Dendritic cell treated with granulocyte-macrophage colony-stimulating factor and Interleukin-4, amounts not matched to agents 40 ng/mL and 50 ng/mL, for 4 days (primary cell): ENCODE measurements around the gene AMIGO2.
"Not testable (repeated sequence)": the region's sequence is repeated elsewhere in the genome, so short reads cannot be mapped to it uniquely, and the experiment has no call there.

Experiments
- H3K27ac Mint-ChIP-seq: one replicate; pipeline ENCODE4 v1.8.0; 2022; ENCODE audit warnings: mild to moderate bottlenecking, mixed read lengths
- H3K27me3 Mint-ChIP-seq: one replicate; pipeline ENCODE4 v1.8.0; 2022; ENCODE audit warnings: mild to moderate bottlenecking, mixed read lengths
- H3K36me3 Mint-ChIP-seq: one replicate; pipeline ENCODE4 v1.8.0; 2022; ENCODE audit warnings: low read depth, mixed read lengths
- H3K4me1 Mint-ChIP-seq: one replicate; pipeline ENCODE4 v1.8.0; 2022; ENCODE audit warnings: low read depth, mixed read lengths
- H3K4me3 Mint-ChIP-seq: one replicate; pipeline ENCODE4 v1.8.0; 2022; ENCODE audit warnings: mild to moderate bottlenecking, moderate library complexity, mixed read lengths
- H3K9me3 Mint-ChIP-seq: one replicate; pipeline ENCODE4 v1.8.0; 2022; ENCODE audit warnings: mixed read lengths
- intact Hi-C: fragments of 100-400 bp; cut with micrococcal nuclease; formaldehyde crosslinking; loops from one replicate; pipeline ENCODE4 v1.15.0; 2022

AMIGO2 gene

DNA sequence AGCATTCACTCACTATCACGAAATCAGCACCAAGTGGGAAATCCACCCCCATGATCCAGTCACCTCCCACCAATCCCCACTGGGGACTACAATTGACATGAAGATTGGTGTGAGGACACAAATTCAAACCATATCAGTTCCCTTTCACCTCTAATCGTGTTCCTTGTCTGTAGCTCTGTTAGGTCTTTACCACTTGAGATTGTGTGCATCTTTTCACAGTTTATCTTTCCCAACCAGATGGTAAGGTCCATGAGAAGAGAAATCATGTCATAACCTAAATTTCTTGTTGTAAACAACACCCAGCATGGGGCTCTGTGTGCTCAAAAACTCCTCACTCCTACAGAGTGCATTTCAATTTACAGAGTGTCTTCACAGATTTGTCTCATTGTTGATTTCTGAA, 27.5 kb downstream of the AMIGO2 start:
- intact Hi-C loops = no loop called here
- H3K9me3 Mint-ChIP-seq = peaks cover 23% of the 10 kb centered on the region
- peaks cover 16% of the 10 kb centered on the region for H3K4me1 Mint-ChIP-seq
- no peaks in the 10 kb centered on the region for H3K27me3 Mint-ChIP-seq
- no peak overlapping the region for H3K27ac Mint-ChIP-seq
- no peak overlapping the region for H3K4me3 Mint-ChIP-seq
- H3K36me3 Mint-ChIP-seq = peaks cover 11% of the 10 kb centered on the region

DNA sequence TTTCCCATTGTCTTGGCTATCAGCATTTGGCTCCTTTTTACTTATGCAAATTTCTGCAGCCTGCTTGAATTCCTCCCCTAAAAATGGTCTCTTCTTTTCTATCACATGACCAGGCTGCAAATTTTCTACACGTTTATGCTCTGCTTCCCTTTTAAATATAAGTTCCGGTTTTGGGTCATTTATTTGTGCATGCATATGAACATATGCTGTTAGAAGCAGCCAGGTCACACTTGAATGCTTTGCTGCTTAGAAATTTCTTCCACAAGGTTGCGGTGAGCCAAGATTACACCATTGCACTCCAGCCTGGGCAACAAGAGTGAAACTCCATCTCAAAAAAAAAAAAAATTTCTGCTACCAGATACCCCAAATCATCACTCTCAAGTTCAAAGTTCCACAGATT, 28.5 kb downstream of the AMIGO2 start:
- Mint-ChIP-seq H3K9me3 (peaks cover 17% of the 10 kb centered on the region), H3K4me1 (peaks cover 12% of the 10 kb centered on the region)
- H3K27me3 Mint-ChIP-seq, H3K36me3 Mint-ChIP-seq, H3K4me3 Mint-ChIP-seq, H3K27ac Mint-ChIP-seq, intact Hi-C loops: not testable (repeated sequence)

DNA sequence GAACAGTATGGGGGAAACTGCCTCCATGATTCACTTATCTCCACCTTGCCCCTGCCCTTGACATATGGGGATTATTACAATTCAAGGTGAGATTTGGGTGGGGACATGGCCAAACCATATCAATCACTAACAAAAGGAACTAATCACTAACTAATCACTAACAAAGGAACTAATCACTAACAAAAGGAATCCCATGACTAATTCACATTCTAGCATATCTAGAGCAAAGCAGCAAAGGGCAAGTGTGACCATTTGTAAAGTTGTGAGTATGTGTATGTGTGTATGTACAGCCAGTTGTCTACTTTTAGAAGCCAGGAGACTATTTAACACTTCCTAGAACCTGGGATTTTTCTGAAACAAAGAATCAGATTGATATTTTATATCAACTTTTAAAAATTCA, 31.2 kb downstream of the AMIGO2 start:
- H3K4me1 Mint-ChIP-seq = peaks cover 7% of the 10 kb centered on the region

DNA sequence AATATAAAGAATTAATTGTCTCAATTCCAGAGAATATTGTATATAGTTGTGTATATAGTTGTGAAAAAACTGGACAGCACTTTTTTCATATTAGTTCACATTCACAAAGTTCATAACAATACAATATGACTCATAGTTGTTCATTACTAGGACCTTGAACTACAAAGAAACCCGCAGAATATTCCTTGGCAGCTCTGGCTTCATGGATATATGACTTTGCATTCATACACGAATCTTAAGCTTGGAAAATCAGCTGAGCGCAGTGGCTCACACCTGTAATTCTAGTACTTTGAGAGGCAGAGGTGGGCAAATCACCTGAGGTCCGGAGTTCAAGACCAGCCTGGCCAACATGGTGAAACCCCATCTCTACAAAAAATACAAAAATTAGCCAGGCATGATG, 38.4 kb downstream of the AMIGO2 start:
- no peak overlapping the region for H3K27ac Mint-ChIP-seq
- no peaks in the 10 kb centered on the region for H3K9me3 Mint-ChIP-seq
- no peaks in the 10 kb centered on the region for H3K36me3 Mint-ChIP-seq
- intact Hi-C loops = no loop called here
- H3K27me3 Mint-ChIP-seq = no peaks in the 10 kb centered on the region
- H3K4me3 Mint-ChIP-seq = no peak overlapping the region
- H3K4me1 Mint-ChIP-seq = peaks cover 18% of the 10 kb centered on the region

More for the DNA sequence above, 31.2 kb downstream of the AMIGO2 start:
- H3K36me3 Mint-ChIP-seq = peaks cover 5% of the 10 kb centered on the region
- H3K4me3 Mint-ChIP-seq = no peak overlapping the region
- H3K27me3 Mint-ChIP-seq = no peaks in the 10 kb centered on the region
- intact Hi-C loops = no loop called here
- no peak overlapping the region for H3K27ac Mint-ChIP-seq
- H3K9me3 Mint-ChIP-seq = peaks cover 14% of the 10 kb centered on the region

DNA sequence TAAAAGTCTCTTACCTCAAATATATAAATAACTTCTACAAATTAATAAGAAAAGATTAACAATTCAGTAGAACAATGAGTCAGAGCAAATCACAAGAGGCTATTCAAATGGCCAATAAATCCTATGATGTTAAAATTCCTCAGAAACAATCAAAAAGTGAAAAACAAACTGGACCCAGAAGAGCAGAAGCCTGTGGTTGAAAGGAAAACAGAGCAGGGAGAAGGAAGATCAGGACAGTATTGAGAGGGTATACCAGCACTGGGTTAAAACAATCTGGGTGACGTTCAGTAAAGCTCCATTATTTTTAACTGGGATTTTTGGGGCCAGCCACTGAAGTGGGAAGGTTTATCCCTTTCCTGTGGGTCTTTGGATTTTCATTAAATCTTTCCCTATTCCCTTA, 40.0 kb downstream of the AMIGO2 start:
- H3K9me3 Mint-ChIP-seq = no peaks in the 10 kb centered on the region
- H3K4me3 Mint-ChIP-seq = no peak overlapping the region
- no peak overlapping the region for H3K27ac Mint-ChIP-seq
- intact Hi-C loops = no loop called here
- H3K27me3 Mint-ChIP-seq = no peaks in the 10 kb centered on the region
- peaks cover 24% of the 10 kb centered on the region for H3K4me1 Mint-ChIP-seq
- no peaks in the 10 kb centered on the region for H3K36me3 Mint-ChIP-seq

DNA sequence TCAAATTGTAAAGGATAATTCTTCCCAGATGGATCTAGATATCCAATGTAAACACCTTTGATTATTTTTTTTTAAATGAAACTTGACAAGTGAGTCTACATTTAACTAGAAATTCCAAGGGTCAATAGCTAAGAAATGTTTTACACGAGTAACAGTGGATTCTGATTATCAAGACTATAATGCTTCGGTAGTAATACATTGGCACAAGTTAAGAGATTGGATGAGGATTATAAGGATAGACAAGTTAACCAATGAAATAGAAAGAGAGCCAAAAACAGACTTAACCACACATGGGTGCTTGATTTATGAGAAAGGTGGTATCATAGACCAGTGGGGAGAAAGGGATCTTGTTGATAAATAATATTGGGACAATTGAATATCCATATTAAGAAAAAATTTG, 40.7 kb downstream of the AMIGO2 start:
- peaks cover 24% of the 10 kb centered on the region for H3K4me1 Mint-ChIP-seq
- no peaks in the 10 kb centered on the region for H3K9me3 Mint-ChIP-seq
- intact Hi-C loops = no loop called here
- H3K27me3 Mint-ChIP-seq = no peaks in the 10 kb centered on the region
- H3K4me3 Mint-ChIP-seq = no peak overlapping the region
- no peaks in the 10 kb centered on the region for H3K36me3 Mint-ChIP-seq
- H3K27ac Mint-ChIP-seq = no peak overlapping the region

DNA sequence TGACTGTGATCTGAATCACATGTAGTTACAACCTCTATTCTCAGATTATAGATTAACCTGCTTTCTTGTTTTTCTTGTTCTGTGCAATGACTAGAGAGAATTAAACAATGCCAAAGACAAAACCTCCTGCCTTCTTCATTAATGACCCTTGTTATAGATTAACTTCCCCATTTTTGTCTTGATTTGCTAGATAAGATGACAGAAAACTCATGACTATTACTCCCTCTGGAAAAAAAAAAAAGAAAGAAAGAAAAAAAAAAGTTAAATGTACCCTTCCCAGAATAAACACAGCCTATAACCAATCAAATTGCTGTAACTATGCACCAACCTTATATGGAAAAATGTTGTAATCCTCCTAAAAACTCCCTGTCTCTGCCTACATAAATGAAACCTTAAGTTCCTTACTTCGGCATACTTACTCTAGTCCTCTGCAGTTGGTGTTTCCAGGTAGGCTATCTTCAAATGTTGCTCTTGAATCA, 41.5 kb downstream of the AMIGO2 start:
- H3K4me1 Mint-ChIP-seq = peaks cover 24% of the 10 kb centered on the region
- no peaks in the 10 kb centered on the region for H3K27me3 Mint-ChIP-seq
- H3K4me3 Mint-ChIP-seq = no peak overlapping the region
- H3K27ac Mint-ChIP-seq = no peak overlapping the region
- intact Hi-C loops = no loop called here
- H3K36me3 Mint-ChIP-seq = no peaks in the 10 kb centered on the region
- no peaks in the 10 kb centered on the region for H3K9me3 Mint-ChIP-seq

DNA sequence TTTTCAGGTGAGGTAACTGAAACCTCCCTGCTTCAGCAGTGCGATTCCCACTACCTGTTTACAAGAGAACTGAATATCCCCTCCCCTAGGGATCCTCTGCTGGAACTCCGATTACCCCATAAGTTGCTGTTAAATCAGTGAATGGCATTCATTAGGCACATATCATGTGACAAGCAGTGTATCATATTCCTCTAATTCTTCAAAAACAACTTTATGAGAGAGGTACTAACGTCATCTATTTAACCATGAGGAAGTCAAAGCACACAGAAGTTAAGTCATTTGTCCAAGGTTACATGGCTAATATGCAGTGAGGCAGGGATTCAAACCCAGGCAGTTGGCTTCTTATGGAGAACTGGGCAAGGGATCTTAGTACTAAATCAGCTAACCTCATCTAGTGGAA, 44.3 kb downstream of the AMIGO2 start:
- no peak overlapping the region for H3K4me3 Mint-ChIP-seq
- H3K36me3 Mint-ChIP-seq = no peaks in the 10 kb centered on the region
- no peak overlapping the region for H3K27ac Mint-ChIP-seq
- H3K27me3 Mint-ChIP-seq = peaks cover 2% of the 10 kb centered on the region
- H3K9me3 Mint-ChIP-seq = no peaks in the 10 kb centered on the region
- H3K4me1 Mint-ChIP-seq = peaks cover 24% of the 10 kb centered on the region
- intact Hi-C loops = no loop called here

DNA sequence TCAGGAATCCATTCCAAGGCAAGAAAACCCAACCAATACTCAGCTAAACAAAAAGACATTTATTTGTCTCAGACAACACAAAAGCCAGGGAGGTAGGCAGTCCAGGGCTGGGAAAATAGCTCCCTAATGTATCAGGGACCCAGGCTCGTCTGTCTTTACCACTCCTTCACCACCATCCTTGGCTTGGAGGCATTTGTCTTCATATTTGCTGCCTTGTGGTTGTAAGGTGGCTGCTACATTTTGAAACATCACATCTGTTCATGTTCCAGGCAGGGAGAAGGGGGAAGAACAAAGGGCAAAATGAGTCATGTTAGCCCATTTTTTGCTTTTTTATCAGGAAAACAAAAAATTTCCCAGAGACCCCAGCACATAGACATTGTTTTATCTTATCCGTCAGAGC, 45.1 kb downstream of the AMIGO2 start:
- no peaks in the 10 kb centered on the region for H3K36me3 Mint-ChIP-seq
- intact Hi-C loops = loop anchor here (5.0 kb wide), 2 partner anchors 273 to 653 kb away; no protein-coding TSS in a partner anchor
- H3K27me3 Mint-ChIP-seq = peaks cover 2% of the 10 kb centered on the region

DNA sequence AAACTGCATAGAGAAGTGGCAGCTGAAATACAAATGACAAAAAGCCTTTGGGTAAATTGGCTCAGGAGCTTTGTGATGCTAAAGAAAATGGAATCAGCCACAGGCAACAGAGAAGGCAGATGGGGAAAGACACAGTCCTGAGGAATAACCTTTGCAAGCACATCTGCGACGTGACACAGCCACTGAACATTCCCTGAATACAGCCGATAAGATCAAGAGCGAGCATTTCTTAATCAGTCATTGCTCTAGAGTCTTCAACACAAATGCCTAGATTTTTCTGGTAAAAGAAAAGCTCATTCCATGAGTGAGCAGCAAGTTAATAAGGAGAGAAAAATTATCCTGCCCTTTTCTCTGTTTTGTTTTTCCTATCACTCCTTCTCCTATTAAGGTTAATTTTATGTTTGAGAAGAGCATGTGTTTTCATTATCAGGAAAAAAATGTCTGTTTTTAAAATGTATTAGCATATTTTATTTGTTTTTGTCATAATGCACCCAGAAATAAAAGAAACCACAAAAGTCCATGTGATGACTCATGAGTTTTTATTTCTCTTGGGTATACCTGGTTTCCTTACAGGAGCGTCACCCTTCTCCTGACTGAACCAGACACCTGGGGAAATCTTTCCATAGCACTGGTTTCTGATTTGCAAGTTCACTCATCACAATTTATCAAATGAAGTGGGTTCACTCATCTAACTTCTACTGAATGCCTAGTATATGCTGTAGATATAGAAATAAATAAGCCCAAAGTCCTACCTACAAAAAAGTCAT, 45.8 kb downstream of the AMIGO2 start:
- peaks cover 2% of the 10 kb centered on the region for H3K27me3 Mint-ChIP-seq
- no peak overlapping the region for H3K27ac Mint-ChIP-seq
- no peaks in the 10 kb centered on the region for H3K9me3 Mint-ChIP-seq
- no peaks in the 10 kb centered on the region for H3K36me3 Mint-ChIP-seq
- intact Hi-C loops = loop anchor here (2.0 to 5.0 kb wide), 4 partner anchors 37 to 653 kb away; no protein-coding TSS in a partner anchor
- no peak overlapping the region for H3K4me3 Mint-ChIP-seq
- peaks cover 16% of the 10 kb centered on the region for H3K4me1 Mint-ChIP-seq

More for the DNA sequence above, 45.1 kb downstream of the AMIGO2 start:
- Mint-ChIP-seq H3K27ac (no peak overlapping the region), H3K9me3 (no peaks in the 10 kb centered on the region), H3K4me3 (no peak overlapping the region), H3K4me1 (peaks cover 18% of the 10 kb centered on the region)

DNA sequence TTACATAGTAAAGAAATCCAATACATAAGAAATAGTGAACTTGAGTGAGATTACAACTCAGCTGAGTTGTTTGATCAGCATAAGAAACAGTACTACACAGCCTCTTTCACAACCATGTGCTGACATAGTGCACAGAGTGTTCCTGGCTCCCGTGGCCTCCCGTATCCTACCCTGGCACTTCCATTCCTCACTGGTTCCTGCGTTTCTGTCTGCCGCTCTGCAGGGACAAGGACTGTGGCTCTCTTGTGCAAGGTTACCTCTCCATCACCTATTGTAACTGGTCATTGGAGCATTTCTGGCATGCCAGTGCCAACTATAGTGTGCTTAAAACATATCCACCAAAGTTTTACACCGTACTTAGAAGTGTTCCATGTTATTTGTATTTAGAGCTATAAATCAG, 46.7 kb downstream of the AMIGO2 start:
- Mint-ChIP-seq H3K27me3 (peaks cover 2% of the 10 kb centered on the region), H3K4me1 (peaks cover 11% of the 10 kb centered on the region), H3K27ac (no peak overlapping the region), H3K4me3 (no peak overlapping the region), H3K36me3 (no peaks in the 10 kb centered on the region), H3K9me3 (no peaks in the 10 kb centered on the region)
- intact Hi-C loops = loop anchor here (2.0 to 5.0 kb wide), 4 partner anchors 38 to 654 kb away; no protein-coding TSS in a partner anchor

DNA sequence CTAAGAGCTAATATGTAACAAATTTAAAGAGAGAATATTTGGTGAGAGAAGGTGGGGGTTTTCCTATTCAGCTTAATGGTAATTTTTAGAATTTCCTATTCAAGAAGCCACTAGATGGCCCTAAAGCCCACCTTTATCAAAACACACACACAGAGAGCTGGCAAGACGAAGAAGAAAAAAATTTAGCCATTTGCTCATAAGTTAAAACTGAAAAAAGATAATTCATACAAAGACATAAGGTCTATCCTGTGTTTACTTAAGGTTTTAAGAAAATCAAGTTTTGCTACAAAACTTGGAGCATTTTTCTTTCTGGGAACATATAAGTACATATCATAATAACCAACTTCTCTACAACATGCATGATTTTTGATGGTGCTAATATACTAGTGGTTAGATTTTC, 47.1 kb downstream of the AMIGO2 start:
- H3K9me3 Mint-ChIP-seq = no peaks in the 10 kb centered on the region
- peaks cover 10% of the 10 kb centered on the region for H3K4me1 Mint-ChIP-seq
- intact Hi-C loops = loop anchor here (1.0 to 5.0 kb wide), 5 partner anchors 38 to 655 kb away; no protein-coding TSS in a partner anchor
- no peaks in the 10 kb centered on the region for H3K36me3 Mint-ChIP-seq
- H3K4me3 Mint-ChIP-seq = no peak overlapping the region
- H3K27me3 Mint-ChIP-seq = peaks cover 2% of the 10 kb centered on the region
- no peak overlapping the region for H3K27ac Mint-ChIP-seq

DNA sequence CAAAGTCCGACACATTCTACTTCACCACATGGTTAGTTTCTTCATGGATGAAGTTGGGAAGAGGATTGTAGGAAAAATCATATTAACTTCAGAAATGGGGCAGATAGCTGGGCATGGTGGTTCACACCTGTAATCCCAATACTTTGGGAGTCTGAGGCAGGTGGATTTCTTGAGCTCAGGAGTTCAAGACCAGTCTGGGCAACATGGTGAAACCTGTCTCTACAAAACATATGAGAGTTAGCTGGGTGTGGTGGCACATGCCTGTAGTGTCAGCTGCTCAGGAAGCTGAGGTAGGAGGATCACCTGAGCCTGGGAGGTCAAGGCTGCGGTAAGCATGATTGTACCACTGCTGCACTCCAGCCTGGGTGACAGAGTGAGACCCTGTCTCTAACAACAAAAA, 49.9 kb downstream of the AMIGO2 start:
- no peaks in the 10 kb centered on the region for H3K36me3 Mint-ChIP-seq
- no peak overlapping the region for H3K4me3 Mint-ChIP-seq
- no peaks in the 10 kb centered on the region for H3K4me1 Mint-ChIP-seq
- no peaks in the 10 kb centered on the region for H3K9me3 Mint-ChIP-seq
- intact Hi-C loops = loop anchor here (5.0 to 10.0 kb wide), 3 partner anchors 277 to 657 kb away; no protein-coding TSS in a partner anchor
- peaks cover 2% of the 10 kb centered on the region for H3K27me3 Mint-ChIP-seq
- H3K27ac Mint-ChIP-seq = no peak overlapping the region

DNA sequence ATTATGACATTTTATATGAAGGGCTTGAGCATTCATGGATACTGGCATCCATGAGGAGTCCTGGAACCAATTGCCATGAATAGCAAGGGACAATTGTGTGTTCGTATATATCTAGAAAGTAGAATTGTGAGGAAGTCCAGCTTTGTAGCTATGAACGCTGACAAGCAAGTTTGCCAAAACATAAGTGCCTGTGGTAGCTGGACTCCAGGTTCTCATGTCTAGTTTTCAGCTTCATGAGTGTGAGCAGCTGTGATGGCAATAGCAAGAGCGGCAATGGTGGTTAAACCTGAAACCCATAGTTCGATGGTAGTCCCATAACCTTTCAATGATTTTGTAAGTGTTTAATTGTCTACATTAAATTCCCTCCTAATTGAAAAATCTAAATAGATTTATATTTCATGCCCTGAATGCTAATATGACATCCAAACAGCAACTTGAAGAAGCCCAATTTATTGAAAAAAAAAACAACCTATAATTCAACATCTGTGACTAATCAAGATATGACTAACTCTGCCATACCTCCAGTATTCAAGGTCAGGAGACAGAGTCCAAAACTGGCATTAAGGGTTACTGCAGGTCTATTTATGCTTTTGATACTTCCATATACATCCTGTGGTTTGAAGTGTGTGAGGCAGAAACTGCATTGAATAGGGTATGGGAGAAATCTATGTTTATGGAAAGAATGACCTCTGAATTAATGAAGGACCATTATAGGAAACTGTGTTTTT, 50.6 kb downstream of the AMIGO2 start:
- Mint-ChIP-seq H3K9me3 (no peaks in the 10 kb centered on the region), H3K27ac (no peak overlapping the region), H3K4me3 (no peak overlapping the region), H3K36me3 (no peaks in the 10 kb centered on the region), H3K27me3 (peaks cover 2% of the 10 kb centered on the region), H3K4me1 (no peaks in the 10 kb centered on the region)
- intact Hi-C loops = loop anchor here (10.0 kb wide), 1 partner anchor 354 kb away; no protein-coding TSS in a partner anchor
